ENCODE measurements around the gene ITPRID2.

ITPRID2 gene

DNA sequence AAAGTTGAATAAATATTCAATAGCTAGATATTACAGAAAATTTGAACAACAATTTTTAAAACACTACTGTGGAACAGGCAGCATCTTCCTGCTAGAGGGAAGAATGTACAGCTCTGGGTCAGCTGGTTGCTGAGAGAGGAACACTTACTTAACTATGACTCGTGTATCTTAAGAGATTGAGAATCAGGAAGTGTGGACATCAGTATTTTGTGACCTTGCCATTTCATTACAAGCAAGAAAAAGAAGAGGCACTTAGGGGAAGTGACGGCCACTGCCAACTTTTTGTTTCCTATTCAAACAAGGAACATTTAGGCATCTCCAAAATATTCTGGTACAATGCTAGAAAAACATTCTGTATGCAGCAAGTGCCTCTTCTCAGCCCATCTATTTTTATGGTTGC, 45.9 kb downstream of the ITPRID2 start:
- TF ChIP-seq, protein P1, sequence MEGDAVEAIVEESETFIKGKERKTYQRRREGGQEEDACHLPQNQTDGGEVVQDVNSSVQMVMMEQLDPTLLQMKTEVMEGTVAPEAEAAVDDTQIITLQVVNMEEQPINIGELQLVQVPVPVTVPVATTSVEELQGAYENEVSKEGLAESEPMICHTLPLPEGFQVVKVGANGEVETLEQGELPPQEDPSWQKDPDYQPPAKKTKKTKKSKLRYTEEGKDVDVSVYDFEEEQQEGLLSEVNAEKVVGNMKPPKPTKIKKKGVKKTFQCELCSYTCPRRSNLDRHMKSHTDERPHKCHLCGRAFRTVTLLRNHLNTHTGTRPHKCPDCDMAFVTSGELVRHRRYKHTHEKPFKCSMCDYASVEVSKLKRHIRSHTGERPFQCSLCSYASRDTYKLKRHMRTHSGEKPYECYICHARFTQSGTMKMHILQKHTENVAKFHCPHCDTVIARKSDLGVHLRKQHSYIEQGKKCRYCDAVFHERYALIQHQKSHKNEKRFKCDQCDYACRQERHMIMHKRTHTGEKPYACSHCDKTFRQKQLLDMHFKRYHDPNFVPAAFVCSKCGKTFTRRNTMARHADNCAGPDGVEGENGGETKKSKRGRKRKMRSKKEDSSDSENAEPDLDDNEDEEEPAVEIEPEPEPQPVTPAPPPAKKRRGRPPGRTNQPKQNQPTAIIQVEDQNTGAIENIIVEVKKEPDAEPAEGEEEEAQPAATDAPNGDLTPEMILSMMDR (IDR thresholded peaks at IDR 0.05; ENCODE audit: borderline replicate concordance, insufficient read depth, low read depth, low read length) = no peak
- no peak overlapping the region for H3K4me3 ChIP-seq (ENCODE audit: low read depth, low read length)

DNA sequence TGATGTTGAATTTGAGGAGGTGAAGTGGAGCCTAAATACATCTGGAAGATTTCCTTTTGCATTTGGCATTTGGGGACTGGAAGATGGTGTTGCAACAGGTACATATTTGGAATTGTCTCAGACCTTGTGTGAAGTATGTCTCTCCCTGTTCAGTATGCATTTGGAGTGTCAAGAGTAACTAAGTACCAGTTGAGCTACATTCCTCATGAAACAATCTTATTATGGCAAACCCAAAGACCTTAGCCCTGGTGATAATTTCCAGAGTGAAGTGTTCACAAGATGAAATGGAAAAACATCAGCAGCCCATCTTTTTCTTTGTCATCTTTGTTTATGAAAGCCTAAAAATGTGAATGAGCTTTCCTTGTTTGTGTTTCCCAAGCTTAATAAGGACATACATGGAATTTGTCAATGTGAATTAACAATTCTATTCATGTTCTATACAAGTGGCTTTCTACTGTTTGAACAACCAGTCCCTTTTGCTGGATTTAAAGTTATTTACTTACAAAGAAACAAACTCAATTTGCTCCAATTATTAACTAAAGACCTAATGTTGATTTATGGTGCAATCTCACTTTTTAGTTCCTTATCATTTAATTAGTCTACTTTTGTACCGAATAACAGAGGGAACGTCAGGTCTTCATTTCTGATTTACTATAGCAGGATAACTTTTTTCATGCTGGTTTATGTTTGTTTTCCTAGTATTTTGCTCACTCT, 52.0 kb downstream of the ITPRID2 start:
- no peak overlapping the region for H3K4me3 ChIP-seq (ENCODE audit: low read depth, low read length)
- TF ChIP-seq, protein P1 (IDR thresholded peaks at IDR 0.05; ENCODE audit: borderline replicate concordance, insufficient read depth, low read depth, low read length) = no peak

DNA sequence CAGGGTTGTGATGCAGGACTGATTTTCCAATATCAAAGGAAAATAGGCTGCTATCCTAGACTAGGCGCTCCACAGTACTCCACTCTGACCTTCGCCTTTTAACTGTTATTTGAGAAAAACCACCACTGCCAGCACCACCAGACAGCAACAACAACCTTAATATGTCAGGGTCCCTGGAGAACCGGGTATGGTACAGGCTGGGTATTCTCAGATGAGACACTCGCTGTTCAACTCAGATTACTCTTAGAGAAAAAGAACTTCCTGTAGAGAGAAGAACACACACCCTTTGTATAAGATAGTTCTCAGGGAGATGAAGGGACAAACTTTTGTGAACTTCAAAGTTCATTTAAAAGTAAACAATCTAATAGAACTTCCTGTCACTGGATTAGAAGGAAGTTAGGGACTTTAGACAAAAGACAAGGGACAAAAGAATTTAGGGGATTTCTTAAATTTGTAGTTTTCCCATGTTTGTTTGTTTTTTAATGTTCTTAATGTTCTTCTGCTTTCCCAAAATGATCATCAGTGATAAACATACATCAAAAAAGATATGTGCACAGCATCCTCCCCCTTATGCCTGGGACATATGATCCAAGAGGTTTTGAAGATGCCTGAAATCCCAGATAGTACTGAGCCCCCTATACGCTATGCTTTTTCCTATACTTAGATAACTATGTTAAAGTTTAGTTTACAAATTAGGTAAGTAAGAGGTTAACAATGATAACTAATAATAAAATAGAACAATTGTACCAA, 52.8 kb downstream of the ITPRID2 start:
- H3K4me3 ChIP-seq (ENCODE audit: low read depth, low read length) = no peak overlapping the region
- TF ChIP-seq, protein P1 (IDR thresholded peaks at IDR 0.05; ENCODE audit: borderline replicate concordance, insufficient read depth, low read depth, low read length) = no peak

DNA sequence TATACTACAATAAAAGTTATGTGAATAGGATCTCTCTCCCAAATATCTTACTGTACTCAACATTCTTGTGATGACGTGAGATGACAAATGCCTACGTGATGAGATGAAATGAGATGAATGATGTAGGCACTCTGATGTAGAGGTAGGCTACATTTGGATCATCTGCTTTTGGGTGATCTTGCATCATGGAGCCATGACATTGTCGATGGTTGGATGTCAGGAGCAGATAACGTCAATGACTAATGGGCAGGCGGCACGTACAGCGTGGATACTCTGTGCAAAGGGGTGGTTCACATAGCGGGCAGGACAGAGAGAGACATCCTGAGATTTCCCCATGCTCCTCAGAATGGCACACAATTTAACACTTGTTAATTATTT, 53.4 kb downstream of the ITPRID2 start:
- H3K4me3 ChIP-seq (ENCODE audit: low read depth, low read length) = no peak overlapping the region

DNA sequence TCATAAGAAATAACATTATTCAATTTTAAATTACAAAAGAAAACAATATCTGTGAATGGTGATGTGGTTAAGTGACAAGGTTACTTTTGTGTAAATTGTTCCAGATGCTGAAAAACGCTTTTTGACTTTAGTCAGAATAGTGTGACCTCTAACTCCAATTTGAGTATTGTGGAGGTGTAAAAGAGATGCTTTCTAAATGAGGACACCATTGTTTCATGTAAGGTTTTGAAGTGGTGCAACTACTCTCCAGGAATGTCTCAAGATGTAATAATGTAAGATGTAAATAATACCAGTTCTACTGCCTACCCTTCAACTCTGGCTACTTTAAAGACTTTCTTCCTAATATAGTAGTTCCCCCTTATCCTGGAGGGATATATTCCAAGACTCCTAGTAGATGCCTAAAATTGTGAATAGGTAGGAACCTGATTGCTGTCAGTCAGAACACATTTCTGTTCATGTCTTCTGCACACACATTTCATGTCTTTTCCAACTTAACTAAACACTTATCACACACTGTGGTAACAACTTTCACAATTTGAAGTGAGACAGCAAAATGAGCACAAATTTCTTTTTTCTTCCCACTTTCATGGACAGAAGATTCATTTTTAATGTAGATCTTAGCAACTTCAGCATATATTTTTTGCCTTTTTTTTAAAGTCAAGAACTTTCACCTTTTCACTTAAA, 55.1 kb downstream of the ITPRID2 start:
- no peak overlapping the region for H3K4me3 ChIP-seq (ENCODE audit: low read depth, low read length)
- TF ChIP-seq, protein P1 (IDR thresholded peaks at IDR 0.05; ENCODE audit: borderline replicate concordance, insufficient read depth, low read depth, low read length) = no peak

More for the DNA sequence above, 53.4 kb downstream of the ITPRID2 start:
- TF ChIP-seq, protein P1 (IDR thresholded peaks at IDR 0.05; ENCODE audit: borderline replicate concordance, insufficient read depth, low read depth, low read length) = no peak

DNA sequence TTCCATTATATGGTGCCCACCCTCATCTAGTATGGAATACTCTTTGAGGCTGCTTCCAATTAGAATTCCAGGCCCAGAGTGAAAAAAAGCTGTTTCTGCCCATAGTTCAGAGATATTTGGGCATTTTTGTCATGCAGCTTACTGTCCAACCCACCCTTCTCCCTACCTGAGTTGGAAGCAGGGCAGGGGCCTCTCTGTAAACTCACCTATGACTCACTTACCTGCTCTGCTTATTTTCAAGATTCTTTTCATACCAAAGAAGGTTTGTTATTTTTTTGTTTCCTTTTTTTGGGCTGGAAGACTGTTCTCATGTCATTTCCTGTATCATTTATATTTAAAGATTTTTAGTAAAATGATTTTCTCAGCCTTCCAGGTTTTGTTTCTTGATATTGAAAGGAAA, 55.7 kb downstream of the ITPRID2 start:
- TF ChIP-seq, protein P1 (IDR thresholded peaks at IDR 0.05; ENCODE audit: borderline replicate concordance, insufficient read depth, low read depth, low read length) = no peak
- H3K4me3 ChIP-seq (ENCODE audit: low read depth, low read length) = no peak overlapping the region
